GM12878 (cell line): ENCODE data around the gene TMEM256. TPM values are rescaled to one million over a fixed set of nuclear protein-coding genes. Genes with fewer than 3 reads are reported as not detected.

Experiments used
- ATAC-seq: fragments of 200-7000 bp; cut with Tn5 transposase; 3 replicates; pipeline ENCODE4 v1.9.1; 2020; ENCODE audit warnings: mild to moderate bottlenecking, moderate library complexity
- BruUV-seq: library from RNA; stranded (reverse); fragments of 400-500 nt; replicated peaks from 2 replicates; lab custom pipeline; 2021; lab: Mats Ljungman, UMichigan
- CTCF ChIA-PET: fragments of 300-600 bp; sonication (Branson Sonifier 250); formaldehyde crosslinking; extraction: SDS; loops from one replicate; lab custom pipeline; 2021; ENCODE audit warnings: inconsistent platforms; lab: Yijun Ruan, JAX
- POLR2A ChIA-PET: fragments of 350-600 bp; formaldehyde crosslinking; extraction: SDS; loops from one replicate; lab custom pipeline; 2021; ENCODE audit warnings: inconsistent platforms; lab: Charles Lee
- RAD21 ChIA-PET: fragments of 300-600 bp; sonication (Branson Sonifier 250); formaldehyde crosslinking; loops from one replicate; lab custom pipeline; 2023; ENCODE audit warnings: antibody characterized with exemption; ENCODE audit not compliant: unreplicated experiment; lab: Charles Lee
- SMC1A ChIA-PET: fragments of 300-600 bp; sonication (Branson Sonifier 250); formaldehyde crosslinking; loops from one replicate; lab custom pipeline; 2023; ENCODE audit not compliant: unreplicated experiment, uncharacterized antibody; lab: Charles Lee
- DNase-seq: peaks from one replicate; pipeline ENCODE4 v3.0.0-alpha.2; 2011; ENCODE audit warnings: low read depth, low spot score
- FAIRE-seq: peaks from 3 replicates; lab custom pipeline; 2011; peaks lifted over from hg19 to GRCh38; lab: Jason Lieb, UNC
- H2AFZ ChIP-seq: 2 replicates; pipeline ENCODE4 v1.6.0; 2011; ENCODE audit warnings: low read depth, low read length, control low read depth; ENCODE audit not compliant: control insufficient read depth
- H3K27ac ChIP-seq: 2 replicates; pipeline ENCODE4 v1.5.1; 2011; ENCODE audit warnings: control low read depth; ENCODE audit not compliant: control insufficient read depth, insufficient read depth
- H3K27me3 ChIP-seq, 2 experiments: replicated peaks in 1 of 2; 2 replicates each; pipeline versions ENCODE4 v1.6.0 to v1.6.1; 2011; ENCODE audit warnings: low read length in 1 of 2; ENCODE audit not compliant: control insufficient read depth in 2 of 2, insufficient read depth in 2 of 2
- H3K36me3 ChIP-seq, 2 experiments: 2 replicates each; pipeline ENCODE4 v1.5.1; 2011; ENCODE audit warnings: low read length in 1 of 2; ENCODE audit not compliant: control insufficient read depth in 2 of 2, insufficient read depth in 2 of 2
- H3K4me1 ChIP-seq: 2 replicates; pipeline ENCODE4 v1.6.1; 2011; ENCODE audit warnings: mild to moderate bottlenecking, low read length, moderate library complexity, mixed read lengths; ENCODE audit not compliant: control insufficient read depth, insufficient read depth
- H3K4me2 ChIP-seq: 2 replicates; pipeline ENCODE4 v1.6.0; 2011; ENCODE audit warnings: control low read depth; ENCODE audit not compliant: control insufficient read depth, insufficient read depth
- H3K4me3 ChIP-seq: fragments of 200-600 bp; sonication (generic); 2 replicates; pipeline ENCODE4 v1.5.1; 2016
- H3K79me2 ChIP-seq: 2 replicates; pipeline ENCODE4 v1.6.0; 2011; ENCODE audit warnings: low read length; ENCODE audit not compliant: control insufficient read depth, insufficient read depth
- H3K9ac ChIP-seq: 2 replicates; pipeline ENCODE4 v1.8.0; 2011; ENCODE audit warnings: low read length, control low read depth, mixed read lengths; ENCODE audit not compliant: control insufficient read depth, insufficient read depth
- H3K9me3 ChIP-seq: replicated peaks from 3 replicates; pipeline ENCODE4 v1.5.1; 2011; ENCODE audit warnings: mild to moderate bottlenecking, low read length; ENCODE audit not compliant: control insufficient read depth, insufficient read depth
- H4K20me1 ChIP-seq: 2 replicates; pipeline ENCODE4 v1.6.0; 2011; ENCODE audit not compliant: control insufficient read depth, insufficient read depth
- KAT2A ChIP-seq: conservative IDR thresholded peaks from 2 replicates; pipeline ENCODE4 v1.6.1; 2011; ENCODE audit warnings: low read depth, low read length; ENCODE audit not compliant: control insufficient read depth
- NFIC ChIP-seq: IDR thresholded peaks from 2 replicates; pipeline ENCODE4 v1.6.1; 2012; ENCODE audit warnings: low read depth, mild to moderate bottlenecking, inconsistent platforms, low read length, moderate library complexity
- NFXL1 ChIP-seq: fragments of 450-650 bp; IDR thresholded peaks from 2 replicates; pipeline ENCODE4 v1.6.1; 2017; ENCODE audit warnings: antibody characterized with exemption, mild to moderate bottlenecking, borderline replicate concordance
- NR2C1 ChIP-seq: fragments of 450-650 bp; IDR thresholded peaks from 2 replicates; pipeline ENCODE4 v1.6.1; 2017; ENCODE audit warnings: antibody characterized with exemption, mild to moderate bottlenecking, moderate library complexity
- POLR2A ChIP-seq: IDR thresholded peaks from 2 replicates; pipeline ENCODE4 v1.6.1; 2011; ENCODE audit warnings: low read depth, mild to moderate bottlenecking, low read length
- POU2F2 ChIP-seq: IDR thresholded peaks from 3 replicates; pipeline ENCODE4 v1.6.1; 2011; ENCODE audit warnings: low read depth, mild to moderate bottlenecking, low read length, borderline replicate concordance
- SIX5 ChIP-seq: IDR thresholded peaks from 2 replicates; pipeline ENCODE4 v1.6.1; 2011; ENCODE audit warnings: mild to moderate bottlenecking, low read depth, low read length, moderate library complexity; ENCODE audit not compliant: severe bottlenecking
- SMAD1 ChIP-seq: fragments of 450-650 bp; IDR thresholded peaks from 2 replicates; pipeline ENCODE4 v1.6.1; 2018; ENCODE audit warnings: mild to moderate bottlenecking, low read depth; ENCODE audit not compliant: partially characterized antibody
- SREBF1 ChIP-seq: IDR thresholded peaks from 2 replicates; pipeline ENCODE4 v1.6.1; 2012; ENCODE audit warnings: mild to moderate bottlenecking, low read length
- SUPT20H ChIP-seq: IDR thresholded peaks from 2 replicates; pipeline ENCODE4 v1.6.1; 2011; ENCODE audit warnings: low read depth, mild to moderate bottlenecking, low read length, moderate library complexity, borderline replicate concordance; ENCODE audit not compliant: control insufficient read depth
- TCF7 ChIP-seq: IDR thresholded peaks from 2 replicates; pipeline ENCODE4 v1.6.1; 2014; ENCODE audit warnings: antibody characterized with exemption, borderline replicate concordance
- ZBED1 ChIP-seq: IDR thresholded peaks from 2 replicates; pipeline ENCODE4 v1.6.1; 2016; ENCODE audit warnings: borderline replicate concordance
- WGBS: methylation state at CpG from one replicate; pipeline ENCODE4 v1.1.6; 2016; ENCODE audit warnings: low lambda C conversion rate; ENCODE audit not compliant: insufficient replicate concordance, insufficient coverage; ENCODE audit errors: missing lambda C conversion rate; 5-methylcytosine and 5-hydroxymethylcytosine counted together
- in situ Hi-C: fragments of 300-500 bp; cut with MboI; formaldehyde crosslinking; loops from 9 replicates; pipeline ENCODE4 v1.14.3; 2018; ENCODE audit warnings: mixed read lengths
- intact Hi-C: fragments of 100-400 bp; cut with micrococcal nuclease; formaldehyde crosslinking; loops from one replicate; pipeline ENCODE4 v1.14.2; 2022; ENCODE audit not compliant: unreplicated experiment
- polyA plus RNA-seq, 11 experiments: library from polyadenylated mRNA; depleted of rRNA in 4 of 11; unstranded in 6 of 11; stranded (reverse) in 5 of 11; fragments of >200 nt; fragmentation: Nextera tagmentation in 4 of 11; fragmentation: Illumina TruSeq in 1 of 11; extraction: Ambion mirVana in 4 of 11; extraction: Trizol in 1 of 11; gene quantifications; 1 replicate in 1 of 11; 2 replicates in 10 of 11; pipeline versions ENCODE4 v1.2.1 to v1.2.3, GENCODE V29; 2011 to 2016; ENCODE audit warnings: inconsistent platforms in 2 of 11, missing spikeins in 2 of 11, low read depth in 1 of 11
- total RNA-seq, 4 experiments: library from RNA; depleted of rRNA in 3 of 4; stranded (reverse); fragments of >200 nt in 3 of 4; fragmentation: Illumina TruSeq in 1 of 4; extraction: Trizol in 1 of 4; gene quantifications; 2 replicates each; pipeline versions ENCODE4 v1.2.1 to v1.2.3, GENCODE V29; 2013 to 2021
- TF ChIP-seq, protein P1 (sequence below): fragments of 450-650 bp; IDR thresholded peaks from 2 replicates; pipeline ENCODE4 v1.6.1; 2016; ENCODE audit warnings: mild to moderate bottlenecking
- TF ChIP-seq, protein P2 (sequence below): fragments of 450-650 bp; IDR thresholded peaks from 2 replicates; pipeline ENCODE4 v1.6.1; 2017; ENCODE audit warnings: mild to moderate bottlenecking, low read depth, inconsistent platforms; ENCODE audit not compliant: poor library complexity, severe bottlenecking
- TF ChIP-seq, protein P3 (sequence below): fragments of 450-650 bp; IDR thresholded peaks from 2 replicates; pipeline ENCODE4 v1.6.1; 2017; ENCODE audit warnings: mild to moderate bottlenecking, moderate library complexity

The TMEM256 gene
- total and polyA plus RNA-seq, 10 of the 15 experiments (the other 5 are each of a cell fraction or from before 2014, with no cell fraction given), result 57.3 to 342 (median 95.7) TPM

DNA sequence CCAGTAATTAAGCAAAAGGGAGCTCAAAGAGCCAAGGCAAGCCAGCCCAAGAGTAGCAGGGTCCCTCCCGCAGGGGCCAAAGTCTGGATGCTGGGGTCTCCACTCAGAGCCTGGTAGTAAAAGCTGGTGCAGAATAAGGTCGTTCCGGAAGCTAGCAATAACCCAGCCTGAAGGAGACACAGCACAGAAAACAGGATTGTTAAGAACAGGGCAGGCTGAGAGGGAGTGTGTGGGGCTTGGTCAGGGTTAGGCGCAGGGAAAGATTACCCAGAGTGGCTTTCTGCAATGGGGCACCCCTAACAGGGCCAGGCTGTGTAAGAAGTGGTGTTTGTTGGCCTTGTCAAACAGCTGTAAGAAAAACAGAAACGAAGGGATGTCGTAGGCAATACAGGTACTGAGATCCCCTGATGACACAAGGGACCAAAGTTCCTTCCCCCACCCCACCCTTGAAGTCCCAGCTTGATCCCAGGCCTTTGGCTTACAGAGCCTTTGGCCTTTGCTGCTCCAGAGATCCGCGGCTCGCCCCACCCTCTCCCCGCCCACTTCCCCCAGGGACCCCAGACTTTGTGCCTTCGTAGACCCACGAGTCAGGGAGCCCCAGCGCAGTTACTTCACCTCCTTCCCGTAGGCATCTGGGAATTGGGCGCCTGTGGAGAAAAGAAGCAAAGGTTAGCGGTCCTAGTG is 712 bp downstream of the TMEM256 start:
- H3K9ac ChIP-seq, result peak overlapping the region; percentile 87
- POLR2A ChIA-PET, result interaction anchor here (0.5 to 2.7 kb wide), 15 partner anchors 8 to 284 kb away, joined by 3 to 23 read pairs (median 6); partner anchors contain the start of genes ACAP1, CD68, FGF11 and NEURL4
- RAD21 ChIA-PET, result interaction anchor here (0.8 to 2.2 kb wide), 8 partner anchors 9 to 284 kb away, joined by 3 to 13 read pairs (median 5); partner anchors contain the start of genes ACADVL, PLSCR3, SAT2 and TMEM102
- H3K27me3 ChIP-seq, result peaks cover 0 to 6% of the 10 kb centered on the region in 2 experiments; a peak in 2 of 4 replicates
- SMC1A ChIA-PET, result interaction anchor here (1.2 to 2.2 kb wide), 5 partner anchors 31 to 83 kb away, joined by 3 to 8 read pairs (median 4); partner anchors contain the start of gene TMEM102
- 15% methylated on average over 10 of the region's 16 CpGs for WGBS
- intact Hi-C loops (loop anchor here (5.0 kb wide), 1 partner anchor 34 kb away; the partner anchor contains the start of genes FGF11 and TMEM102), in situ Hi-C loops (no loop called here)
- H3K9me3 ChIP-seq, result no peaks in the 10 kb centered on the region
- CTCF ChIA-PET, result interaction anchor here (0.8 to 2.1 kb wide), 4 partner anchors 32 to 157 kb away, joined by 3 to 8 read pairs (median 4); partner anchors contain the start of genes ACAP1 and TMEM102
- BruUV-seq, result TSS peak; percentile 91
- H3K4me2 ChIP-seq, result peak overlapping the region; percentile 70
- peak overlapping the region; percentile 85 for H3K4me3 ChIP-seq
- FAIRE-seq (no peak), DNase-seq (no peak), ATAC-seq (peak; percentile 4; the same call in 2 of the 3 replicates)
- no peak for TF ChIP-seq NFXL1
- TF ChIP-seq KAT2A, result no peak
- TF ChIP-seq, protein P1, sequence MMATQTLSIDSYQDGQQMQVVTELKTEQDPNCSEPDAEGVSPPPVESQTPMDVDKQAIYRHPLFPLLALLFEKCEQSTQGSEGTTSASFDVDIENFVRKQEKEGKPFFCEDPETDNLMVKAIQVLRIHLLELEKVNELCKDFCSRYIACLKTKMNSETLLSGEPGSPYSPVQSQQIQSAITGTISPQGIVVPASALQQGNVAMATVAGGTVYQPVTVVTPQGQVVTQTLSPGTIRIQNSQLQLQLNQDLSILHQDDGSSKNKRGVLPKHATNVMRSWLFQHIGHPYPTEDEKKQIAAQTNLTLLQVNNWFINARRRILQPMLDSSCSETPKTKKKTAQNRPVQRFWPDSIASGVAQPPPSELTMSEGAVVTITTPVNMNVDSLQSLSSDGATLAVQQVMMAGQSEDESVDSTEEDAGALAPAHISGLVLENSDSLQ, result no peak
- TF ChIP-seq, protein P2, sequence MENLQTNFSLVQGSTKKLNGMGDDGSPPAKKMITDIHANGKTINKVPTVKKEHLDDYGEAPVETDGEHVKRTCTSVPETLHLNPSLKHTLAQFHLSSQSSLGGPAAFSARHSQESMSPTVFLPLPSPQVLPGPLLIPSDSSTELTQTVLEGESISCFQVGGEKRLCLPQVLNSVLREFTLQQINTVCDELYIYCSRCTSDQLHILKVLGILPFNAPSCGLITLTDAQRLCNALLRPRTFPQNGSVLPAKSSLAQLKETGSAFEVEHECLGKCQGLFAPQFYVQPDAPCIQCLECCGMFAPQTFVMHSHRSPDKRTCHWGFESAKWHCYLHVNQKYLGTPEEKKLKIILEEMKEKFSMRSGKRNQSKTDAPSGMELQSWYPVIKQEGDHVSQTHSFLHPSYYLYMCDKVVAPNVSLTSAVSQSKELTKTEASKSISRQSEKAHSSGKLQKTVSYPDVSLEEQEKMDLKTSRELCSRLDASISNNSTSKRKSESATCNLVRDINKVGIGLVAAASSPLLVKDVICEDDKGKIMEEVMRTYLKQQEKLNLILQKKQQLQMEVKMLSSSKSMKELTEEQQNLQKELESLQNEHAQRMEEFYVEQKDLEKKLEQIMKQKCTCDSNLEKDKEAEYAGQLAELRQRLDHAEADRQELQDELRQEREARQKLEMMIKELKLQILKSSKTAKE, result no peak
- TF ChIP-seq NR2C1, result no peak
- no peak for TF ChIP-seq SIX5
- no peak for TF ChIP-seq TCF7
- TF ChIP-seq POU2F2, result no peak
- no peak for TF ChIP-seq ZBED1
- TF ChIP-seq, protein P3, sequence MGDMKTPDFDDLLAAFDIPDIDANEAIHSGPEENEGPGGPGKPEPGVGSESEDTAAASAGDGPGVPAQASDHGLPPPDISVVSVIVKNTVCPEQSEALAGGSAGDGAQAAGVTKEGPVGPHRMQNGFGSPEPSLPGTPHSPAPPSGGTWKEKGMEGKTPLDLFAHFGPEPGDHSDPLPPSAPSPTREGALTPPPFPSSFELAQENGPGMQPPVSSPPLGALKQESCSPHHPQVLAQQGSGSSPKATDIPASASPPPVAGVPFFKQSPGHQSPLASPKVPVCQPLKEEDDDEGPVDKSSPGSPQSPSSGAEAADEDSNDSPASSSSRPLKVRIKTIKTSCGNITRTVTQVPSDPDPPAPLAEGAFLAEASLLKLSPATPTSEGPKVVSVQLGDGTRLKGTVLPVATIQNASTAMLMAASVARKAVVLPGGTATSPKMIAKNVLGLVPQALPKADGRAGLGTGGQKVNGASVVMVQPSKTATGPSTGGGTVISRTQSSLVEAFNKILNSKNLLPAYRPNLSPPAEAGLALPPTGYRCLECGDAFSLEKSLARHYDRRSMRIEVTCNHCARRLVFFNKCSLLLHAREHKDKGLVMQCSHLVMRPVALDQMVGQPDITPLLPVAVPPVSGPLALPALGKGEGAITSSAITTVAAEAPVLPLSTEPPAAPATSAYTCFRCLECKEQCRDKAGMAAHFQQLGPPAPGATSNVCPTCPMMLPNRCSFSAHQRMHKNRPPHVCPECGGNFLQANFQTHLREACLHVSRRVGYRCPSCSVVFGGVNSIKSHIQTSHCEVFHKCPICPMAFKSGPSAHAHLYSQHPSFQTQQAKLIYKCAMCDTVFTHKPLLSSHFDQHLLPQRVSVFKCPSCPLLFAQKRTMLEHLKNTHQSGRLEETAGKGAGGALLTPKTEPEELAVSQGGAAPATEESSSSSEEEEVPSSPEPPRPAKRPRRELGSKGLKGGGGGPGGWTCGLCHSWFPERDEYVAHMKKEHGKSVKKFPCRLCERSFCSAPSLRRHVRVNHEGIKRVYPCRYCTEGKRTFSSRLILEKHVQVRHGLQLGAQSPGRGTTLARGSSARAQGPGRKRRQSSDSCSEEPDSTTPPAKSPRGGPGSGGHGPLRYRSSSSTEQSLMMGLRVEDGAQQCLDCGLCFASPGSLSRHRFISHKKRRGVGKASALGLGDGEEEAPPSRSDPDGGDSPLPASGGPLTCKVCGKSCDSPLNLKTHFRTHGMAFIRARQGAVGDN, result no peak
- TF ChIP-seq SUPT20H, result no peak
- no peak for TF ChIP-seq SMAD1
- no peak for TF ChIP-seq SREBF1
- TF ChIP-seq POLR2A, result no peak
- no peak for TF ChIP-seq NFIC
- H3K27ac ChIP-seq, result peak overlapping the region; percentile 50
- no peaks in the 10 kb centered on the region for H4K20me1 ChIP-seq
- H2AFZ ChIP-seq, result peak overlapping the region; percentile 86
- H3K4me1 ChIP-seq, result peaks cover 3% of the 10 kb centered on the region; the same call in 1 of the 2 replicates
- H3K36me3 ChIP-seq, result no peaks in the 10 kb centered on the region
- peaks cover 2% of the 10 kb centered on the region for H3K79me2 ChIP-seq
